Medulla oblongata (tissue), 1 donor: ENCODE data around the gene DPEP3.
"Not testable (repeated sequence)": the region's sequence is repeated elsewhere in the genome, so short reads cannot be mapped to it uniquely, and the experiment has no call there.

ENCODE experiments used
- DNase-seq: peaks from one replicate; pipeline ENCODE4 v3.0.0-alpha.2; 2015; ENCODE audit errors: extremely low spot score

The DPEP3 gene

DNA sequence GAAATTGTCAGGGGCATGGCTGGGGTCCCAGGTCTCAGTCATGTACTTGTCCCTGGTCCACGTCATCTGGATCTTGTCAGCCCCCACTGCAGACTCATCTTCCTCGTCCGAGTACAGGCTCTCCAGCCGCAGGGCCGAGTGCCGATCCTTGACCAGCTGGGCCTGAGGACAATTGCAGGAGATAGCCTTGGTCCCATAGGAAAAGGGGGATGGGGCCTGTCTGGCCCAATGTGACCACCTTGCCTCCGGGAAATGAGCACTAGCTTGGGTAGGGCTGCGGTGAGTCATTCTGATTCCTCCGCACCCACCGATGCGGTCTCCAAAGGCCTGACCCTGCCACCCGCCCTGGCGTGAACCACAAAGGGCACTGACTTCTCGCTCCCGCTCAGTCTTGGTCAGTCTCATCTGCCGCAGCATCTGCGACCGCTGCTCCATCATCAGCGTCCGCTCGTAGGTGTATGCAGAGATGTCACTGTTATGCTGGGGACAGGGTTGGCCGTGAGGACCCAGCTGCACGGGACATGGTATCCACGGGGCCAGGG lies 34.8 kb downstream of the DPEP3 start:
- no peak for DNase-seq

DNA sequence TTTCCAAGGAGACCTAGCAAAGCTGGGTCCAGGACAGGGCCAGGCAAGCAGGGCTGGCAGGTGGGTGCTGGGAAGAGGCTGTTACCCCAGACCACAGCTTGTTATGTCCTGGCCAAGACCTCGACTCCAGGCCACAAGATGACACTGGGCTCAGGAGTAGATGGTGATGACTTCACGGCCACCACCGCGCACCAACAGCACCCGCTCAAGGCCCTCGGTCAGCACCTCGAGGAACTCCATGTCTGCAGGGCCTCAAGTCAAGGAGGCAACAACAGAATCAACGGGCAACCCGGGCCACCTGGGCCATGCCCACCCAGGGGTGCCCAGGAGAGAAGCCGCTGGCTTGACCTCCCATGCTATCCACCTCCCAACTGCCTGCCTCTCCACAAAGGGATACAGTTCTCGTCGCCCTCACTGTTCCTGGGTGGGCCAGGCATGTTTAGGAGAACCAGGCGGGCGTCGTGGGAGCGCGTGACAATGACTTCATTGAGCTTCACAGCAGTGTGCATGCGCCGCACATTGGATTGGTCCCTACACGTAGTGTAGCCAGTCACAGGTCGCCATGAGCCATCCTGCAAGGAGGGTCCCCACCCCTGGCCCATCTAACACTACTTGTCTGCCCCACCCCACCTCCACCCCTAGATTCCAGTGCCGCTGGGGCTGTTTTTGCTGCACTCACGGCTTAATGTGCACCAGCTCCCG lies 35.5 kb downstream of the DPEP3 start:
- DNase-seq: no peak

DNA sequence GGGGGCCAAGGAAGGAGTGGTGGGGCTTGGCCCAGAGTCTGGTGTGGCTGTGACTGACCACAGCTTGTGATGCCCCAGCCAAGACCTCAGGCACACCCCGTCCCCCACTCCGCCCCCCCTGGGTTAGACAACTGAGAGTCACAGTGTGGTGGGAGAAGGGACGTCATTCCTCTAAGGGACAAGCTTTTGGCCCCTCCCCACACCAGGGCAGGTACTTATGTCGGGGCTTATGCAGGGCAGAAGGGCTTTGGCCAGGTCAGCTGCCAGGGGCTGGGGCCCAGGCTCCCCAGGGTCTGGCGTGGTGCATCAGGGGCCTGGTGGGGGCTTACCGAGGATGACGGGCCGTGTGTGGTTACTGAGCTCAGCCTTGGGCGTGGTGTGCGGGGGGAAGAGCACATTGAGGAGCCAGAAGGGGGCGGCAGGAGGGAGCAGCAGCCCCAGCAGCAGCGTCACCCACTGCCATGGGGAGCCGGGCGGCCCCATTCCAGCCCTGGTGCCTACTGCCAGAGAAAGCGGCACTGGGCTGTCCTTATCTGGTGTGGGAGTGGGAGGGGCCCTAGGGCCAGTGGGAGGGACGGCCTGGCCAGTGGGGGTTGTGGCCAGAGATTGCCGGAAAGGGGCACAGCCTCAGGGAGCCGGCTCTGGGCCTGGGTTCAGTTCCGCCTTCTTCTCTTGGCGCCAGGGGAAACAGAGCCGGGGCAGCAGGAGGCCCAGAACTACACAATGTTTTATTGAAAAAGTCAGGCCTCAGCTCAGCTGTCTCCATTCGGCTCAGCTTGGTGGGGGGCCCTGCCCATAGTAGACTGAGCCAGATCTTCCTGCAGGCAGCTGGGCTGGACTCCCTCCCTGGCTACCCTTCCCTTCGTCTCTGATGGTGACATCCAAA lies 36.4 kb downstream of the DPEP3 start, which contains the start of gene LCAT:
Gene LCAT, minus strand, starts transcription at position 502 of the 886 bp plus-strand sequence. Its CDS starts 19 bp downstream, at position 483.
- DNase-seq: peak; percentile 91

DNA sequence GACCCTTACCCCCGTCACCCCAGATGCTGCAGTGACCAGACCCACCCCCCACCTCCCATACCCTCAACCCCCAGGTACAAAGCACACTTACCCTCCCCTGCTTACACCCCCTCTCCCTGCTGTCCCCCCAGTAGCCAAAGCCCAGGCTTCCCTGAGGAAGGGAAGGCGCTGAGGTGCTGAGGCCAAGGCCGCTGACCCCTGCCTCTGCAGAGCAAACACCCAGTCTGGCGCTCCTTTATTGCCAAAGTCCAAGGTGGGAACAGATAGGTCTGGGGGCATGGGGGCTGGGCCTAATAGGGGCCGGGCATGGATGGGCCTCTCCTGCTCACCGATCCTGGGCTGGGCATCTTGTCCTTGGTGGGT lies 37.1 kb downstream of the DPEP3 start:
- no peak for DNase-seq

DNA sequence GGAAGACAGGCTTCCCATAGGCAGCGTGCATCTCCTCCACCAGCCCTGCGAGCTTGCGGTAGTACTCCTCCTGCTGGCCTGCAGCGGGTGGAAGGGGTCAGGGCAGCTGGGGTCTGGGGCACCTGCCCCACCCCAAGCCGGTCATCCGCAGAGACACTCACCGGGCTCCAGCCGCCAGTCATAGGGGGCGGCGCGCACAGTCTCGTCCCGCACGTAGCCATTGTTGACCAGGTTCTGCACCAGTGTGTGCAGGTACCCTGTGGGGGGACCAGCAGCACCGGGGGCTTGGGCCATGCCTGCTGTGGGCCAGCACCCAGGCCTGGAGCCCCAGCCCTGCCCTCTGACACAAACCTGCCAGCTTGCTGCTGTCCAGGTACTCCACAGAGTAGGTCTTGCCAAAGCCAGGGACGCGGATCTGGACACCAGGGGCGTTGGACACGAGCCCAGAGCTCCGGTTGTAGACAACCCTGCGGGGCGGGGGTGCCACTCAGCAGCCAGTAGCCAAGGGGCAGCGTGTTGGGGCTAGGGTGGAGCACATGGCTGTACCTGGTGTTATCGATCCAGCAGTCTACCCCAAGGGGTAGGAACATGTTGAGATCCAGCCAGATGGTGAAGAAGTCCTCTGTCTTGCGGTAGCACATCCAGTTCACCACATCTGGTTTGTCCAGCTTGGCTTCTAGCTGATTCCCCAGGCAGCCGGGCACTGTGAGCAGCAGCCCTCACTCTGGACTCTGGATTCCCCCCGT lies 37.6 kb downstream of the DPEP3 start:
- no peak for DNase-seq

DNA sequence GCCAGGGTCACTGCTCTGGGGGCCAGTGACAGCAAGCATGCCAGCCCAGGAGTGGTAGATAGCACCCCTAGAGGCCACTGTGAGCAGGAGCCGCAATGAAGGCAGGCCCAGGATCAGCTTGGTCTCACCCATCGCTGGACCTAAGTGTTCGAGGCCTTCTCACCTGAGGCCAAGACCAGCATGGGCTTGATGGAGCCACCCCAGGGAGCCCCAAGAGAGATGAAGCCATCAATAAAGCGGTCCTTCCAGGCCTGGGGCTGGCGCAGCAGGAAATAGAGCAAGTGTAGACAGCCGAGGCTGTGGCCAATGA lies 38.1 kb downstream of the DPEP3 start:
- peak; percentile 31 for DNase-seq

DNA sequence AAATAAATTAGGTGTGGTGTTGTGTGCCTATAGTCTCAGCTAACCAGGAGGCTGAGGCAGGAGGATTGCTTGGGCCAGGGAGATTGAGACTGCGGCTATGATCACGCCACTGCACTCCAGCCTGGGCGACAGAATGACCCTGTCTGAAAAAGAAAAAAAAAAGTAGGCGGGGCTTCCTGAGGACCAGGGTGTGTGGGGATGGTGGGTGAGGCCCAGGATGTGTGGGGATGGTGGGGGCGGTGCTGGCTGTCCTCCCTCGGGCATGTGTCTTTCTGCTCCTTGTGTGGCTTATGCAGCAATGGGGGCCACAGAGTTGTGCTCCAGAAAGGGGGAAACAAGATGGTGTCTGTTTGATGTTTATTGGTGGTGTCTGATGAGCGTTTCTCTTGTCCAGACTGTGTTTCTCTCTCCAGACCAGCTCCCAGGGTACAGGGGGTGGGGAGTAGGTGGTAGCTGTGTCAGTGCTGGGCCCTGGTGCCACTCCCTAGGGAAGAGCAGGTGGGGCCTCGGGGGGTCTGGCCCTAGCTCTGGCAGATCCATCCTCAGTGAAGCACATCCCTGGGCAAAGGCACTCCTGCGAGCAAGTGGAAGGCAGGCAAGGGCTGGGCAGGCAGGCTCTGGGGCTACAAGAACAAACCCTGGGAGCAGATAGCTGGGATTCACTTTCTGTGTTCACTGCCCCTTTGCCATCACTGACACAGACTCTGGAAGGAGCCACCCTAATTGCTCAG lies 38.7 kb downstream of the DPEP3 start:
- DNase-seq: no peak

DNA sequence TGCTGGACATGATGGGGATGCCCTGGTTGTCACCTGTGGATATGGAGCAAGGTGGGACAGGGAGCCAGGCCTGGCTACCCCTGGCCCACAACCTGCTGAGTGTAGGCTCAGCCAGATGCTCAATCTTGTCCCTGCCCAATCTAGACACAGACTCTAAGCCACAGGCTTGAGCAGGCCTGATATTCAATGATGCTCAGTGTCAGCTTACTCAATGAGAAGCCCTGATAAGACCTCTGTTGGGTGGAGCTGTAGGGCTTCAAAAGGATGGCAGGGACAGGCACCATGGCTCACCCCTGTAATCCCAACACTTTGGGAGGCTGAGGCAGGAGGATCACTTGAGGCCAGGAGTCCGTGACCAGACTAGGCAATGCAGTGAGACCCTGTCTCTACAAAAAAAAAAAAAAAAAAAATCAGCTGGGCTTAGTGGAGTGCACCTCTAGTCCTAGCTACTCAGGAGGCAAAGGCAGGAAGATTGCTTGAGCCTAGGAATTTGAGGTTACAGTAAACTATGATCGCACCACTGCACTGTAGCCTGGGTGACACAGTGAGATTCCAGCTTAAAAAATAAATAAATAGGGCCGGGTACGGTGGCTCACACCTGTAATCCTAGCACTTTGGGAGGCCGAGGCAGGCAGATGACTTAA lies 39.7 kb downstream of the DPEP3 start:
- no peak for DNase-seq

DNA sequence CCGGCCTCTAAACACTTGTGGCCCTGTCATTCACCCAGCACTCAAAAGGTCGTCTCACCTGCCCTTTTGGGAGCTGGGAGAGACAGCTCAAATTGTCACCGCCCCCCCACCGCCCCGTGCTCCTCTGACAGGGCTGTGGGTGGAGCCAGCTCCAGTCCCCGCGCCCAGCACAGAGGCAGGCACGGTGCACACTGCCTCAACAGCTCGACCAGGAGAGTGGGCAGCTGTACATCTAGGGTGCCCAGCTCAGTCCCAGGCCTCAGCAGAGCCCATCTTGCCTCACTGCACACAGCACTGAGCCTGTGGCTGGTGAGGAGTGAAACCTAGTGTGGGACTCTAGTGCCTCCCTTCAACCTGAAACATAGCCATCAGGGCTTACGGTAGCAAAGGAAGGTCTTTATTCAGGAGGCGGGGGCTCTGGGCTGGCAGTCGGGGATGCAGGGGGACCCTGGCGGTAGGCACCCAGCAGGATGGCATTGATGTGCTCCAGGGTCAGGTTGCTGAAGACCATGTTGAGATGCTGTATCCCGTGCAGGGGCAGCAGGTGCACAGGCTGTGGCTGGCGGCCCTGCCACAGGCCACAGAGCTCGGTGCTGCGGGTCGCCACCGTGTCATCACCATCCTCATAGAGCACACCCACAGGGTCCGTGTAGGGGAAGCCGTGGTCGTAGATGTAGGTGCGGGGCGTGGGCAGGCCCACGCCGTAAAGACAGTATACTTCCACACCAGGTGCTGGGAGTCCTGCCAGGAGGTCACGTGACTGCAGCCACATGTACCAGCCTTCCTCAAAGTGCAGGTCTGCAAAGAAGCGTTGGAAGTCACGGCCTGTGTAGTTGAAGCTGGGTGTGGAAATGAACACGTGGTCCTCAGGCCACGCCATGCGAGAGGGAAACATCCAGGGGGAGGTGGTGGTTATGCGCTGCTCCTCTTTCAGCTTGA lies 40.5 kb downstream of the DPEP3 start:
- no peak for DNase-seq

DNA sequence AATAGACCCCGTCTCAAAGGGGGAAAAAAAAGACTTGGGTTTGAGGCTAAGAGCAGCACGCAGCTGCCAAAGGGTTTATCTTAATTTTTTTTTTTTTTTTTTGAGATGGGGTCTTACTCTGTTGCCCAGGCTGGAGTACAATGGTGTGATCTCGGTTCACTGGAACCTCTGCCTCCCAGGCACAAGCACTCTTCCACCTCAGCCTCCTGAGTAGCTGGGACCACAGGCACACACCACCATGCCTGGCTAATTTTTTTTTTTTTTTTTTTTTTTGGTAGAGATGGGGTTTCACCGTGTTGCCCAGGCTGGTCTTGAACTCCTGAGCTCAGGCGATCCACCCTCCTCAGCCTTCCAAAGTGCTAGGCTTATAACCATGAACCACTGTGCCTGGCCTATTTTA lies 42.6 kb downstream of the DPEP3 start:
- not testable (repeated sequence) for DNase-seq

DNA sequence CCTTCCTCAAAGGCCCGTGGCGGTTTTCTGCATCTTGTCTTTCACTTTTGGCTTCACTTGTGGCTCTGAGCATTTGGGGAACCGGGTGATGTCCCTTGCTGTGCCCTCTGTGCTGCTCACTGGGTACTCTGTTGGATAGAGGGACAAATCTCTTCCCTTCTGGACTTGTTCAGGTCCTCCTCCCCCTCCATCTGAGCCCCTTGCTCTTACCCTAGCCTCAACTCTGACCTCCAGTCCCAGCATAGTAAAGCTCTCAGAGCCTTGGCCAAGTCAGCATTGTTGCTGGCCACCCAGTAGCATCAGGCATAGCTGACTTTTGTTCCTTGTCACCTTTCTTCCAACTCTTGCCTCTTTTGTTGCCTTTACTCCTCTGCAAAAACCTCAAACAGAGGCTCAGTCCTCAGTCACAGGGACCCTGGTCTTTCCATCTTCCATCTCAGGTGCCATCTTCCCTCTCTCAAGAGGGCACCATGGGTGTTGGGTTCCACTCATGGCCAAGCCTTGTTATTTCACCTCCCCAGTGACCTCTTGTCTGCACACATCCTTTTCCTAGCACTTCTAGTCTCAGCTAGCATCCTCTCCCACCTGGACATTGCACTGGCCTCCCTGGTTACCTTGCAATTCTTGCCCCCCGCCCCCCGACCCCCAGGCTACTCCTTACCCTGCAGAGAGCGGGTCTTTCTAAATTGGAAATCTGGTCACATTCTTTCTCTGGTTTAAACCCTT lies 43.3 kb downstream of the DPEP3 start:
- DNase-seq: peak; percentile 90

DNA sequence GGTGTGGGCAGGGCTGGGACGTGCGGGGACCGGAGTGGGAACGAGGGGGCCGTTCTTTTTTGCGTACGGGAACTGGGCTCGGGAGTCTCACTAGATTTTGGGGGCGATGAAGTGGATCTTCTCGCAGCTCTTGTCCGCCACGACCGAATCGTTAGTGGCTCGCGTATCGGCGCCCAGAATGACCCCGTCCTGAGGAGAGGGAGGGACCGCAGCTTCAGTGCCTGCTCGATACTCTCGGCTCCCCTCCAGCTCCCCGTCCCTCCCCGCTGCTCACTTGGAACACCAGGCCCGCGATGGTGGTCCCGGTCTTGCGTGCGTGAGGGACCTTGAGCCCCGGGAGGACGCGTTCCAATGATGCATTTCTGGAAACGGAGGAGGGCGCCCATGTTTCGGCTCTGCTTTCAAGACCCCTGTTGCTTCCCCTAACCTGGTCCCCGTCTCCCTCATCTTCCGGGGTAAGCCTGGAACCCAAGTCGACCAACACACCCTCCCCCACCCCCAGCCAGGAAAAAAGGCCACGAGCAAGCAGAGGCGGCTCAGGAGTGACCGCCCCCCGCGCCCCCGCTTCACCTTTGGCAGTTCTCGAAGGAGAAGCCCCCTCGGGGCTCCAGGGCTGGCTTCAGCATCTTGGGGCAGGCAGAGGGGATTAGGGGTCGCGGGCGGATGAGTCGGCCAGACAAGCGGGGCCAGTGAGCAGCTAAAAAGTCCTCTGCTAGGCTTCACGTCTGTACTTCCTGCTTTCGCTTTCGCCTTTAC lies 44.0 kb downstream of the DPEP3 start, which contains the start of gene PSMB10:
Gene PSMB10, minus strand, starts transcription at position 727 of the 756 bp plus-strand sequence. Its CDS starts 101 bp downstream, at position 626.
- DNase-seq: peak; percentile 55

DNA sequence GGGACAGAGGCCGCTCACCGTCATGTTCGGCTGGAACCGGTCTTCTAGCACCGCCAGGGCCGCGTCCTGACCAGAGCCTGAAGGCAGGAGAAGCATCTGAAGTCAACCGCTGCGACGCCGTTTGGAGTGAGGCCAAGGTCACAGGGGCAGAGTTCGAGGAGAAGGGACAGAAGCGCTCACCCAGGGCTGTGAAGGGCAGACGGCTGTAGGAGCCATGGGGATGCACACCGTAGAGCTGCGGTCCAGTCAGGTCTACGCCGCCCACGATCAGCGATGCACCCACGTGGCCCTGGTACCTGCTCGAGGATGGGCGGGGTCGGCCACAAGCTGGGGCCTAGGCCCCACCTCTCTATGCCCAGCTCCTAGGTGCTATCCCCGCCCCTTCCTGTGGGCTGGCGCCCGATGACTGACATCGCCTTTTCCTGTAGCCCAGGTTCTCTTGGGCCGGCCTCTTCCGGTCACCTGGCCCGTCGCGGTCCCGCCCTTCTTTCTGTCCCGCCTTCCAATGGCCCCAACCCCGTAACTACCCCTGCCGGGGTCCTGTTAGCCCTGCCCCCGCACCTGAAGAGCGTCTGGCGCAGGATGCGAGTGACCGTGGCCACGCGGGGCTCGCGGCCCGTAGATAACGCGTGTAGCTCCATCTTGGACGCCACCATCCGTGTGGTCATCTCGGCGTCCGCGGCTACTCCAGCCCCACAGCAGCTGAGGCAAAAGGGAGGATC lies 44.7 kb downstream of the DPEP3 start:
- peak; percentile 98 for DNase-seq

DNA sequence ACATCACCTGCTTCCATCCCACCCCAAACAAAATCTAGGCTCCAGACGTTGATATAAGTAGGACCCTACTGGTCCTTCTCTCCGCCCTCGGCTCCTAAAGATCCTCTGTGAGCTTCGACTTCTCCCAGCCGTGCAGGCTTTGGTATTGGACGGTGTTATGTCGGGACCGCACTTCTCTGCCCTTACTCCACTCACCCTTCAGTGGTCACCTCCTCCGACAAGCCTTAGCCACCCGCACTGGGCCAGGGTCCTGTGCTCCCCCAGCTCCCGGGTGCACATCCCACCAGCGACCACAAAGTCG lies 45.2 kb downstream of the DPEP3 start:
- DNase-seq: peak; percentile 23

DNA sequence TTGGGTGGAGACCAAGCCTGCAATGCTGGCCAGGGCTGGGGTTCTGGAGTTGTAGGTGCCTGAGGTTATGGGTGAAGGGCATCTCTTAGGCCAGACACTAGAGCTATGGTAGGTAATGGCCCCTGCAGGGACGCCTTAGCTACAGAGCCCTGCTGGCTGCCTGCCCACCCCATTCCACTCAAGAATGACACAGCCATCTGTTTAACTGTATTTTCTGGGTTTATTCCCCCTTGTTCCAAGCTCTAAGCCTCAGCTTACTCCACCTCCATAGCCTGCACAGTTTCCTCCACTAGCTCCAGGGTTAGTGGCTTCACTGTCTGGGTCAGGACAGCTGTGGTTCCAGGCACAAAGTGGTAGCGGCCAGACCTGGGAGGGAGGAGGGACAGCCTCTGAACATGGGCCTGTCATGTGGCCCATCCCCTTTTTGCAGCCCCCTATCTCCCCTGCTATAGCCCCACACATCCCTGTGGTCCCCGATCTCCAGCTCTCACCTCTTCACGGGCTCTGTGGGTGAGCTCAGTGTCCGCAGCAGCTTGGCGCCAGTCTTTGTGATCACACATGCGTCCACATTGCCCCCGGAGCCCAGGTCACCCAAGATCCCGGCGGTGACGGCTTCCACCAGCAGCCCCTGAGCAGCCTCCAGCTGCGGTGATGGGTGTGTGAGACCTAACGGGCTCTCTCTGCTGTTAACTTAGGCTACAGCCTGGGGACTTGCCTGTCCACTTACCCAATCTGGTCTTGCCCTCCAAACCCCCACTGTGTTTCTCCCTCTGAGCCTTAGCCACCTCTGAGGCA lies 45.8 kb downstream of the DPEP3 start:
- DNase-seq: no peak

DNA sequence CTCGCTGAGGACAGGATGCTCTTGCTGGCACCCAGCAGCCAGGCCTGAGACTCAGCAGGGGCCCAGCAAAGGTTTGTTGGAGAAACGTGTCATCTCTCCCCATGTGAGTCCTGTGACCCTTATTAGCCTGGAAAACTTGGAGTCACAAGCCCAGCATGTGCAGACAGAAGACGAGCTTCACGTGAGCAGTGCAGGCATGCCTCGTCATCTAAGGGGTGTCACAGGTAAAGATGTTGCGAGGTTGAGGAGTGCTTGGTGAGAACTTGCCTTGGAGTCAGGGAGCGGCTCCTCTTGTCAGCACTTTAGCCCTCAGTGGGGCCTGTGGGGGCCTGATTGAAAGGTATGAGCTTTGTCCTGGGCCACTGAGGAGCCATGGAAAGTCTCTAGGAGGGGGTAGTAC lies 46.5 kb downstream of the DPEP3 start:
- no peak for DNase-seq

DNA sequence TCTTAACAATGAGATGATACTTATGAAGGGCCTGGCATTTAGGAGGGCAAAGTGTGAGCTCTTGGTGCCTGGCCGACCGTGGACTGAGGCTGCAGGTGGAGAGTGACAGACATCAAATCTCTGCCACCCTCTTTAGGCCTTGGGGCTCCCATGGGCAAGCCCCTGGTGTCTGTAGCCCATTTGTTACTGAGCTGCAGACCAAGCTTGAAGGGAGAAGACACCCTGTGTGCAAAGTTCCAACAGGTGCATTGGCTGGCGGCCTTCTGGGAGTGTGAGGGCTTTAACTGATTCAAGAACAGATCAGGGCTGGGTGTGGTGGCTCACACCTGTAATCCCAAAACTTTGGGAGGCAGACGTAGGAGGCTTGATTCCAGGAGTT lies 47.8 kb downstream of the DPEP3 start:
- DNase-seq: no peak
